Stimulated activated CD8-positive, alpha-beta memory T cell treated with anti-CD3 and anti-CD28 coated beads, Interleukin-4, amount 100 ng/mL, for 24 hours (primary cell): ENCODE results near the gene RAB3GAP1.
"Not testable (repeated sequence)": the region's sequence is repeated elsewhere in the genome, so short reads cannot be mapped to it uniquely, and the experiment has no call there.

ENCODE experiments used
- DNase-seq: peaks from one replicate; pipeline ENCODE4 v3.0.0-alpha.2; 2020; ENCODE audit warnings: low read depth

The RAB3GAP1 gene

DNA sequence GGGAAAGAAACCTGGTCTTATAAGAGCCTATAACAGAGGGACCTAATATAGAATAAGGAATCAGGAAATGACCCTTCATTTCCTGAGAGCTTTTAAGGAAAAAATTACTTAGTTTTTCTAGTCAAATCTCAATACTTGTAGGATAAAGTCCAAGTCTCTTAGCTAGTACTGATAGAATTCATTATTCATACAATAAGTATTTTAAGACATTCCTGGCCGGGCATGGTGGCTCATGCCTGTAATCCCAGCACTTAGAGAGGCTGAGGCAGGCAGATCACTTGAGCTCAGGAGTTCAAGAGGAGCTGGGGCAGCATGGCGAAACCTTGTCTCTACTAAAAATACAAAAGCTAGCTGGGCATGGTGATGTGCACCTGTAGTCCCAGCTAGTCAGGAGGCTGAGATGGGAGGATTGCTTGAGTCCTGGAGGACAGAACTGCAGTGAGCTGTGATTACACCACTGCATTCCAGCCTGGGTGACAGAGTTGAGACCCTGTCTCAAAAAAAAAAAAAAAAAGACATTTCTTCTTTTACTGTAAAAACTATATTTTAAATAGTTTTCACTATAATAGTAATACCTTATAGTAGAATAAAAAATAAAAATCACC, 3.2 kb downstream of the RAB3GAP1 start:
- no peak for DNase-seq

DNA sequence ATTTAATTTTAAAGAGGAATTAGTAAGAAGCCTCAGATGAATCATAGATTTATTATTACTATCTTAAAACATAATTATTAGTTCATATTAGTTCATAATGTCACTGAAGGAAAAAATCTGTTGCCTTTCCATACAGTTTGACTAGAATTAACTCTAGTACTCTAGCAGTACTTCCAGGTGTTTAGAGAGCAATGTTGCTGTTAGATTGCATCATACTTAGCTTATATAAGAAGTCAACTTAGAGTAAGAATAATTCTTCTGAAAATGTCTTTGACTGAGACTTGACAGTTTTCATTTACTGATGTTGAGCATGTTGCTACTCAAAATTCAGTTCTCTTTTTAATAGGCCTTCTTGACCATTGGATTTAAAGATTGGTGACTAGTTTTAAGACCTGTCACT, 4.7 kb downstream of the RAB3GAP1 start:
- DNase-seq: no peak

DNA sequence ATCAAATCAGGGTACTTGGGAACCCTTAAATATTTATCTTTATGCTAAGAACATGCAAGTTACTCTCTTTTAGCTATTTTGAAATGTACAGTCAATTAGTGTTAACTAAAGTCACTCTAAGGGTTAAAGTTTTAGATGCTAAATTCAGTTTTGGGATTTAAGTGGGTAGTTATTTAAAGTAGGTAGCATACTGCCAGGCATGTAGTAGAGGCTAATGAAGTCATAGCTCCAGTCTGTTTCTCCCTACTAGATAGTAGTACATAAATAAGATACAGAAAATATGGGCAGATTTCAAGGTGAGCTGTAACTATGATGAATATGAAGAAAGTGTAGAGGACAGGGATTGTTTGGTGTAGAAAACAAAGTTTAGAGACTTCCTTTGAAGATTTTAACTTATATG, 7.5 kb downstream of the RAB3GAP1 start:
- no peak for DNase-seq

DNA sequence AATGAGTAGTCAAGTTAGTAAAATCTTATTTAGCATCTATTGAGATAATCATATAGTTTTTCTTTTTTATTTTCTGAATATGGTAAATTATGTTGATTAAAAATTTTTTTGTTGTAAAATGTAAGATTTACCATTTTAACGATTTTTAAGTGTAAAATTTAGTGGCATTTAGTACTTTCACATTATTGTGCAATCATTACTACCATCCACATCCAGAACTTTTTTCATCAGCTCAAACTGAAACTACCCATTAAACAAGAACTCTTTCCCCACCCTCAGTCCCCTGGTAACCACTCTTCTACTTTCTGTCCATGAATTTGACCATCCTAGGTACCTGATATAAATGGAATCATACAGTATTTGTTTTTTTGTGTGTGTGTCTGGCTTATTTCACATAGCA, 11.1 kb downstream of the RAB3GAP1 start:
- no peak for DNase-seq

GRCh38 chr2:135064149-135064548, 12.1 kb downstream of the RAB3GAP1 start:
- DNase-seq: no peak

DNA sequence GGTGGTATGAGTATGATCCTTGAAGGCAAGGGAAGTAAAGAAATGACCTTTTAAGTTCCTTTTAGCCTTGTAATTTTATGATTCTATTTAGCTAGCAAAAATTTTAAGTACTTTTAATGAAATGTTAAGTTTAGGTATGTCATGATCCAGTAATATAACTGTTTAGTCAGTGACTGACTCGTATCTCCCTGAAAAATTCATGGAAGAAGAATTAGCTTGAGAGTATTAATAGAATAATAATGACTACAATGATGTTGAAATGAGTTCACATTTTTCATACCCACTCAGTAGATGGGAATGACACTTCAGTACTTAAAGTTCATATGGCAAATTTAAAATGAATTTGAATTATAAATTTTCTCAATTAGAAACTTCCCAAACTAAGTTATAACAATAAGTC, 14.6 kb downstream of the RAB3GAP1 start:
- DNase-seq: no peak

DNA sequence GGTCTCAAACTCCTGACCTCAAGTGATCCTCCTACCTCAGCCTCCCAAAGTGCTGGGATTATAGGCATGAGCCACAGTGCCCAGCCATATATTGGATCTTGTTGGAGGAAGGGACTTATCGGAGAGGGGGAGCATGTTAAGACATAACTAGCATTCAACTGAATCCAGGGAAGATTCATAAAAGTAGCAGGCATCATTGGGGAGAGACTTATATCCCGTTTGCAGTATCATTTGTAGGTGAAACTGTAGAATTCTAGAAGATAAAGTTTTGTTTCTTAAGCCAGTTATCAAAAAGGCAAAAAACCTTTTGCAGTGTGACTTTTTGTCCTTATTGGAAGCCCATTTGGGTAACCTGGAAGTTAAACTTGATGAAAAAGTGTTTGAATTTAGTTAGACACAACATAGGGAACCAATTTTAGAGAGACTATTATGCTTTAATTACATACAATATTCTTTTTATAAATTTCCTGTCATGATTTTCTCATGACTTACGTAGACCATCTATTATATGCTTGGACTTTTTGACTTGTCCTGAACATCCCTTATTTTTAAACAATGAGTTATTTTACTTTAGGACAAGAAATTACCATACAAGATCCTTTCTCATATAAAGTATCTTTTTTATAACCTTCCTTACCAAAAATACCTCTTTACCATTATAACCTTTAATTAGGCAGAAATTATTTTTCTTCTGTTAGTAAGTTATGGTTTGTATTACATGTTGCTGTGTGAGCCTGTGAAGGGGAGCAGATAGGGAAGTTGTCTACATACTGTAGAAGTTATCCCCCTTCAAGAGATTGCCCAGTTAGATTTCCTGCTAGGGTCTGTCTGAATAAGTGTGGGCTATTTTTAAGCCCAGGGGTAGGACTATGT, 20.3 kb downstream of the RAB3GAP1 start:
- no peak for DNase-seq

GRCh38 chr2:135074216-135074615, 22.1 kb downstream of the RAB3GAP1 start:
- DNase-seq: no peak

DNA sequence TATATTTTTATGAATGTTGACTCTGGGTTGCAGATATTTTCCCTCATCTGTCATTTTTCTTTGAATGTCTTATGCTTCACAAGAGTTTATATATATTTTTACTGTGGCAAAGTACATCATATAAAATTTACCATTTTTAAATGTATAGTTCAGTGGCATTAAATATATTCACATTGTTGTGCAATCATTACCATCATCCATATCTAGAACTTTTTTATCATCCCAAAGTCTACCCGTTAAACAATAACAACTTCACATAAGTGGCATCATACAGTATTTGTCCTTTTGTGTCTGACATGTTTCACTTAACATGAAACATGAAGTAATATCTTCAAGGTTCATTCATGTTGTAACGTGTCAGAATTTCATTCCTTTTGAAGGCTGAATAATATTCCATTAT, 24.5 kb downstream of the RAB3GAP1 start:
- DNase-seq: no peak

DNA sequence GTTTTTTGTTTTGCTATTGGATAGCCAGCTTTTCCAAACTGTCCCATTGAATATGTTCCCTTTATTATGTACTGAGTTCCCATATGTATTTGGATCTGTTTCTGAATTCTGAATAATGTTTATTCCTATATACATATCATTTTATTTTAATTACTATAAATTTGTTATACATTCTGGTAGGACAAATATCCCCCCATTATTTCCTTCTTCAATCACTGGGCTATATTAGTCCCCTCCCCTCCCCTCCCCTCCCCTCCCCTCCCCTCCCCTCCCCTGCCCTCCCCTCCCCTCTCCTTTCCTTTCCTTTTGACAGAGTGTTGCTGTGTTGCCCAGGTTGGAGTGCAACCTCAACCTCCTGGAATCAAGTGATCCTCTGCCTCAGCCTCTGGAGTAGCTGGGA, 26.3 kb downstream of the RAB3GAP1 start:
- no peak for DNase-seq

DNA sequence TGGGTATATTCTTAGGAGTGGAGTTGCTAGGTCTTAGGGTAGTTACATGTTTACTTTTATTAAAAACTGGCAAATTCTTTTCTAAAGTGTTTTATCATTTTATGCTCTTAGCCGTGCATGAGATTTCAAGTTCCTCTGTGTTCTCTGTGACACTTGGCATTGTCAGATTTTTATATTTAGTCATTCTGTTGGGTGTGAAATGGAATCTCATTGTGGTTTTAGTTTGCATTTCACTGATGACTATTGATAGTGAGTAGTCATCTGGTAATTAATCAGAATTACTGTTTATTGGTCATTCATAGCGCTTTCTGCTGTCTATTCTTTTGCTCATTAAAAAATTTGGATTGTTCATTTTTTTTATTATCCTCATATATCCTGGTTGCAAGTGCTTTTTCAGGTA, 34.1 kb downstream of the RAB3GAP1 start:
- no peak for DNase-seq

GRCh38 chr2:135089597-135089996, 37.5 kb downstream of the RAB3GAP1 start:
- DNase-seq: not testable (repeated sequence)

DNA sequence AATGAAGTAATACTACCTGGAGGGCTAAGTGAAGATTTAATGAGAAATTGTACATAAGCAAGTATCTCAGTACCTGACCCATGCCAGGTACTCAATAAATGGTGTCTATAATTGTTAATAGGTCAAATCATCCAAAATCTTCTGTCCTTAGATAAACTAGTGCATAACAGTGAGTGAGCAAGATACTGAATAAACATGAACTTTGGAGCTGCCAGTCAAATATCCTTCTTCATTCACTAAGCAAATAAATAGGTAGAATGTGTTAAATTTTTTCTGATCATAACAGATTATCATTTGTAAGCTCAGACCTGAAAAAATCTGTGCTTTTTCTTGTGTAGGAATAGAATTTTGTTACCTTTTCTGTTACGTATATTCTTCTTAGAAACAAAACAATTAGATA, 39.6 kb downstream of the RAB3GAP1 start:
- DNase-seq: no peak

DNA sequence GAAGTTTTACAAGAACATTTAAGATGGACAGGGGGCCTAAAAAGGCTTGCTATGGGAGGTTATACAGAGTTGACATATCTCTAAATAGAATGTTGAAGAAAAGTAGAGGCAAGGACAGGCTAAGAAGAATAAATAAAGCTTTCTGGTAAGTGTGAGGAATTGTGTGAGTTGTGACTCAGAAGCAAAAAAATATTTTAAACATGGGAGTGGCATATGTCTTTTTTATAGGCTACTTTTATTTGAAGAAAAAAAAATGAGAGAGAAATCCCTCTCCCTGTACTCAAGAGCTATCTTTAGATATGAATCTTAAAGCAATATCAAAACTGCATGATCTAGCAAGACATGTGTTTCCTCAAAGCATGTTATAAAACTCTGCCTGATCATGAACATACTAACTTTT, 41.1 kb downstream of the RAB3GAP1 start:
- no peak for DNase-seq

DNA sequence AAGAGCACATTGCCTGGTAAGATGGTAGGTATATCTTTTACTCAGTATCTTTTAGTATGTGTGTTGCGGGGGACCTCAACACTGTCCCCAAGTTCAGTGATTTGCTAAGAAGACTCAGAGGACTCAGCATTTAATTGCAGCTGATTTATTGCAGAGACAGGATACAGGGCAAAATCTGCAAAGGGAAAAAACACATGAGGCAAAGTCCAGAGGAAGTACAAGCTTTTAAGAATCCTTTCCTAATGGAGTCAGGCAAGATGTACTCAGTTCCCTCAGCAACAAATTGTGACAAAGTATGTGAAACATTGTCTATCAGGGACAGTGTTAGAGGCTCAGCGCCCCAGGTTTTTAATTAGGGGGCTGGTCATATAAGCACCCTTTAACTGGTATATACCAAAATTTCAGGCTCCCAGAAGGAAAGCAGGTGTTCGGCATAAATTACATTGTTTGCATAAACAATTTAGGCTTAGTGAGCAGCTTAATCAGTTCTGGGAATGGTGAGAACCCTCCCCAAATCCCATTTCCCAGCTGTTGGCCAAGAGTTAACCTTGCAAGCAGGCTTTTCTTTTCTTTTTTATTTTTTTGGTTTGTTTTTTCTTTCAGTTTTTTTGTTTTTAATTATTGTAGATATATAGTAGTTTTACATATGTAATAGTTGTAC, 41.7 kb downstream of the RAB3GAP1 start:
- DNase-seq: no peak

- no peak for DNase-seq
Observed at GRCh38 chr2:135094508-135094907, 42.4 kb downstream of the RAB3GAP1 start.

- DNase-seq: no peak
Observed at GRCh38 chr2:135095591-135095990, 43.5 kb downstream of the RAB3GAP1 start.

DNA sequence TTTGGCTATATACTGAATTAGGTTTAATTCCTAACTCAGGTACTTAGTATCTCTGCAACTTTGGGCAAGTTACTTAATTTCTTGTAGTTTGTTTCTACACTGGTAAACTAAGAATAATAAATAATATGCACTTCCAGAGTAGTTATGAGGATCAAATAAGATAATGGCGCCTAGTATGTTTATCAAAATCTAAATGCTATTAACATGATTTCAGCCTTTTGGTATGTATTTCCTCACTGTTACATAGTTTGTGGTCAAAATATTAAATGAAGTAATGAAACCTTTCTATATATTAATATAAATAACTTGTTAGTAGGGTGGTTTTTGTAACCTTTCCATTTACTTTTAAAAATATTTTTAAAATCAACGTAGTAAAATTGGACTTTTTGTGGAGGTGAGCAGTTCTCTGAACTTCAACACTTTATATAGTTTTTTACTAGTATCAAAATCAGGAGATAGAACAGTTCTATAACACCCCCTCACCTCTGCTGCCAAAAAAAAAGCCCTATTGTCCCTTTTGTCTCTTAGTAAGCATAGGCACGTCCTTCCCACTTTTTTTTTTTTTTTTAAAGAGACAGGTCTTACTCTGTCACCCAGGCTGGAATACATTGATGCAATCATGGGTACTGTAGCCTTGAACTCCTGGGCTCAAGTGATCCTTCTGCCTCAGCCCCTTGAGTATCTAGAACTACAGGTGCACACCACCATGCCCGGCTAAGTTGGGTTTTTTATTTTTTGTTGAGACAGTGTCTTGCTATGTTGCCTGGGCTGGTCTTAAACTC, 44.8 kb downstream of the RAB3GAP1 start:
- no peak for DNase-seq

DNA sequence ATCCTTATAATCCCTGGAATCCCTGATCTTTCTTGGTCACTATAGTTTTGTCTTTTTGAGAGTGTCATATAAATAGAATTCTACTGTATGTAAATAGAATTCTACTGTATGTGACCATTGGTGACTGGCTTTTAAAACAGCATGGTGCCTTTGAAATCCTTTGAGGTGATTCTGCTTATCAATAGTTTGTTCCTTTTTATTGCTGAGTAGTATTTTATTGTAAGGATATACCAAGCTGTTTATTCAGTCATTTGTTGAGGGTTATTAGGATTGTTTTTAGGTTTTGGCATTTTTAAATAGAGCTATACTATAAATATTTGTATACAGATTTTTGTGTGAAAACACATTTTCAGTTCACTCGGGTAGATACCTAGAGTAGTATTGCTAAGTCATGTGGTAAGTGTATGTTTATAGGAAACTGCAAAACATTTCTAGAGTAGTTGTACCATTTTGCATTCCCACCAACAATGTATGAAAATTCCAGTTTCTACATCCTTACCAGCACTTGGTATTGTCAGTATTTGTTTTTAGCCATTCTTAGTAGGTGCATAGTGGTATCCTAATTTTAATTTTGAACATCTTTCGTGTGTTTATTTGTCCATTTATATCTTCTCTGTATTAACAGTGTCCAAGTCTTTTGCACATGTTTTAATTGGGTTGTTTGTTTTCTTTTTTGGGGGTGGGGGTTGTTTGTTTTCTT, 45.6 kb downstream of the RAB3GAP1 start:
- no peak for DNase-seq

- DNase-seq: no peak
Observed at GRCh38 chr2:135099802-135100483, 47.9 kb downstream of the RAB3GAP1 start.

- no peak for DNase-seq
Observed at GRCh38 chr2:135103843-135104242, 51.8 kb downstream of the RAB3GAP1 start.
